AG04449 (cell line): ENCODE data around the gene ADGRA3.

ENCODE experiments used
- CTCF ChIA-PET: fragments of 350-600 bp; formaldehyde crosslinking; extraction: SDS; loops from one replicate; lab custom pipeline; 2021; ENCODE audit warnings: antibody characterized with exemption; lab: Yijun Ruan, JAX
- POLR2A ChIA-PET: fragments of 400-600, 350-600 bp; formaldehyde crosslinking; extraction: SDS; loops from one replicate; lab custom pipeline; 2020; ENCODE audit warnings: antibody characterized with exemption, inconsistent platforms; lab: Yijun Ruan, JAX
- DNase-seq: peaks from one replicate; pipeline ENCODE4 v3.0.0-alpha.2; 2010; ENCODE audit warnings: low read depth, low spot score
- H3K4me3 ChIP-seq: 2 replicates; pipeline ENCODE4 v1.5.1; 2011; ENCODE audit warnings: low read depth, mild to moderate bottlenecking, control low read depth, low read length
- TF ChIP-seq, protein P1 (sequence below): IDR thresholded peaks from one replicate; pipeline ENCODE4 v1.5.1; 2011; ENCODE audit warnings: mild to moderate bottlenecking, moderate library complexity, low read length, control low read depth, inconsistent platforms; ENCODE audit not compliant: insufficient read depth; ENCODE audit errors: missing control alignments

ADGRA3 gene

DNA sequence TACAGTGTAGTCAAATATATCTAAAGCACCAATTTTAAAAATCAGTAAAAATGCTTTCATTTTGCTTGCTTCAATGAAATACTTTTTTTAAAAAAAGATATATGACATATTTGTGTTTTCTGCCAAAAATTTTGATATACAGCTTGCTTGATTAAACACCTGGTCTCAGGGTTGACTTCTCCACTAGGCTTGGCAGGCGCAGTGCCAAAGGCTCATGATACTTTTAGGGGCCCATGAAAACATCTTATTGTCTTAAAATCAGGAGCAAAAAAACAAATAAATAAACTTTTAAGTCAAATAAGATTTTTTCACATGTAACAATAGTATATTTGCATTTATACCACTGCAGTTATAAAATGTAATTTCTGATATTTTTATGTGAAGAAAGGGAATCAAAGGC lies 95.6 kb downstream of the ADGRA3 start:
- TF ChIP-seq, protein P1, sequence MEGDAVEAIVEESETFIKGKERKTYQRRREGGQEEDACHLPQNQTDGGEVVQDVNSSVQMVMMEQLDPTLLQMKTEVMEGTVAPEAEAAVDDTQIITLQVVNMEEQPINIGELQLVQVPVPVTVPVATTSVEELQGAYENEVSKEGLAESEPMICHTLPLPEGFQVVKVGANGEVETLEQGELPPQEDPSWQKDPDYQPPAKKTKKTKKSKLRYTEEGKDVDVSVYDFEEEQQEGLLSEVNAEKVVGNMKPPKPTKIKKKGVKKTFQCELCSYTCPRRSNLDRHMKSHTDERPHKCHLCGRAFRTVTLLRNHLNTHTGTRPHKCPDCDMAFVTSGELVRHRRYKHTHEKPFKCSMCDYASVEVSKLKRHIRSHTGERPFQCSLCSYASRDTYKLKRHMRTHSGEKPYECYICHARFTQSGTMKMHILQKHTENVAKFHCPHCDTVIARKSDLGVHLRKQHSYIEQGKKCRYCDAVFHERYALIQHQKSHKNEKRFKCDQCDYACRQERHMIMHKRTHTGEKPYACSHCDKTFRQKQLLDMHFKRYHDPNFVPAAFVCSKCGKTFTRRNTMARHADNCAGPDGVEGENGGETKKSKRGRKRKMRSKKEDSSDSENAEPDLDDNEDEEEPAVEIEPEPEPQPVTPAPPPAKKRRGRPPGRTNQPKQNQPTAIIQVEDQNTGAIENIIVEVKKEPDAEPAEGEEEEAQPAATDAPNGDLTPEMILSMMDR = no peak
- CTCF ChIA-PET = interaction anchor here (1.4 to 2.4 kb wide), 3 partner anchors 9 to 31 kb away, joined by 3 to 13 read pairs (median 7); no protein-coding TSS in a partner anchor
- H3K4me3 ChIP-seq = no peak overlapping the region
- POLR2A ChIA-PET = no interaction called here
- DNase-seq = no peak

DNA sequence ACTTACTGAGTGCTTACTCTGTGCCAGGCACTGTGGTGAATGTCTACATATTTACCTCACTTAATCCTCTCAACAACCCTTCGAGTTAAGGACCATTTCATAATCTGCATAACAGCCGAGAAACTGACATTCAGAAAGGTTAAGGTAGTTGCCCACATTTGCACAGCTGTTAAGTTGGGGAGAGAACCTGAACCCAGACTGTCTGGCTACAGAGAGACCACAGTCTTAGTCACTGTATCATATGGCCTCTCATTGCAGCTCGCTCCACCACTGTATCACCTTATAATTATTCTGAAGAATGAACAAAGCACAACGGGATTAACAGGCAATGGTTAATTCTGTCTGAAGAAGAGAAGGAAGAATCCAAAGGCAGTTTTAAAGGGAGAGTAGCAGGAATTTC lies 98.5 kb downstream of the ADGRA3 start:
- H3K4me3 ChIP-seq = no peak overlapping the region
- ChIA-PET CTCF (interaction anchor here (0.9 to 2.0 kb wide), 3 partner anchors 9 to 627 kb away, joined by 3 to 4 read pairs (median 3); no protein-coding TSS in a partner anchor), POLR2A (no interaction called here)
- DNase-seq = no peak
- TF ChIP-seq, protein P1 = no peak

DNA sequence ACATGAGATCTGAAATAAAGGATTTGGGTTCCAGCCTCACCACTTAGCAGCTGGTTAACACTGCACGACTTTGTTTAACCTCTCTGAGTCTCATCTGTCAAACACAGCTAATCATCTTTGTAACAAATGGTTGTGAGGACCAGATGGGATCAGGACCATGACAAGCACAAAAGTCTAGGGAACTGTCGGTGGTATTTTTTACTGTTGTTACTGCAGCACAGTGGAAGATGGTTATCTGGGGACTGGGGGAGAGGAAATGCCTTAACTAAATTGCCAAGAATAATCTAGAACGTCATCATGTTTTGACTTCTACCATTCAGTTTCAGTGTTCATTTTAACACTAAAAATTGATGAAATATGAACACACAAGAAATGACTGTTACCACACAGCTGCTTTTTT lies 99.5 kb downstream of the ADGRA3 start:
- POLR2A ChIA-PET = no interaction called here
- H3K4me3 ChIP-seq = no peak overlapping the region
- DNase-seq = no peak
- TF ChIP-seq, protein P1 = no peak
- CTCF ChIA-PET = interaction anchor here (1.0 kb wide), 1 partner anchor 9 kb away, joined by 5 read pairs; no protein-coding TSS in a partner anchor

DNA sequence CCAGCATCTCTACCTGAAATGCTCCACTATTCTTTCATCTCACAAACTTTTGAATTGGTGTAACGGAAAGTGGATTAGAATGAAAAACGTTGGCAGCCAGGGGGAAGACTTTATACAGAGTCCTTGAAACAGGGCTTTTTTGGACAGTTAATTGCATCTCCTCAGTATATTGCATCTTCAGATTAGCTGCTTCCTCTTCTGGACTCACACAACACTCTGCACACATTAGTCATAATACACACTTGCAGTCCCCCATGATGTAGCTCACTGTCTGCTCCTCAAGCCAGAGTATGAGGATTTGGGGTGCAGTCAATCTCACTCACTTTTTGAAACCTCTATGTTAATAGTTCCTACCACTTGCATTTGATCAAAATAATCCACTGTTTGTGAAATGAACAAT lies 101.0 kb downstream of the ADGRA3 start:
- CTCF ChIA-PET = interaction anchor here (1.3 kb wide), 1 partner anchor 20 kb away, joined by 4 read pairs; no protein-coding TSS in a partner anchor
- H3K4me3 ChIP-seq = no peak overlapping the region
- POLR2A ChIA-PET = no interaction called here
- TF ChIP-seq, protein P1 = no peak
- DNase-seq = no peak

DNA sequence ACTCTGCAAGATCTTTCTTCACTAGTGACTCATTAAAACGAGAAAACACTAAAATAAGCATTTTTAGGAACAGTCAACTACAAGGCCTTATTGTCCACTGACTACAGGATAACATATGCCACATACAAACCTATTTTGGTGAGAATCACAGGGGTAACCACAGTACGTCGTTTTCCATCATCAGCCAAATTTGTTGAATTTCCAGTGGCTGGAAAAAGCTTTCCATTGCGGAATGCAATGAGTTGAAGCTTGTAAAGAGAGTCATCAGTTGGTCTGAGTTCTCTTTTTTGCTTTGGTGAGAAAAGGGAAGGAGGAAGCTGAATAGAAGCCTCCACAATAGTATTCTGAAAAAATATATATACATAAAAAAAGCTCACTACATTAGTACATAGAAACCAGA lies 102.4 kb downstream of the ADGRA3 start:
- ChIA-PET POLR2A (no interaction called here), CTCF (interaction anchor here (1.7 kb wide), 1 partner anchor 9 kb away, joined by 5 read pairs; no protein-coding TSS in a partner anchor)
- DNase-seq = no peak
- no peak overlapping the region for H3K4me3 ChIP-seq
- TF ChIP-seq, protein P1 = no peak

DNA sequence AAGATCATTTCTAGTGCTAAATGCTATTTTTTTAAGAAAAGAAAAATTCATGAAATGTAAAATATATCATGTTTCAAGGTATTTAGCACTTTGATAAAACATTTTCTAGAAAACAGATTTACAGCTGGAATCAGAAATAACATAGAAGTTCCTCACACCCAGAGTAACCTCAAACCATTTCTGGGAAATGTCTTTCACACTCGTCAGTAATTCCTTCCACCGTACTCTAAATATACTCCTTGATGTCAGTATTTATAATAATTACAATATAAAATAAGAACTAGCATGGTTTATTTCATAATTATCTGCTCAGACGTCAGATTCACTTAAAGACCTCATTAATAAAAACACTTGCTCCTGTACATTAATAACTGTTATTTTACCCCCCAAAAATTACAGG lies 103.9 kb downstream of the ADGRA3 start:
- H3K4me3 ChIP-seq = no peak overlapping the region
- DNase-seq = no peak
- CTCF ChIA-PET = interaction anchor here (2.6 to 2.8 kb wide), 2 partner anchors 9 to 281 kb away, joined by 13 to 53 read pairs; partner anchors contain the start of gene GBA3
- TF ChIP-seq, protein P1 = no peak
- POLR2A ChIA-PET = no interaction called here
